WTC11 (cell line): ENCODE results near the gene NECTIN2. TPM values are rescaled to one million over a fixed set of nuclear protein-coding genes. Genes with fewer than 3 reads are reported as not detected.

Experiments
- ATAC-seq: fragments of 200-7000 bp; cut with Tn5 transposase; 2 replicates; pipeline ENCODE4 v1.10.0; 2021; ENCODE audit warnings: mild to moderate bottlenecking, moderate library complexity
- CTCF ChIA-PET: fragments of 300-600 bp; sonication (Branson Sonifier 250); formaldehyde crosslinking; loops from one replicate; lab custom pipeline; 2021; ENCODE audit warnings: antibody characterized with exemption; lab: Charles Lee
- POLR2A ChIA-PET: fragments of 350-600 bp; sonication (Branson Sonifier 250); formaldehyde crosslinking; loops from one replicate; lab custom pipeline; 2021; ENCODE audit warnings: antibody characterized with exemption; lab: Charles Lee
- DNase-seq: peaks from one replicate; pipeline ENCODE4 v3.0.0; 2021; ENCODE audit warnings: low spot score
- H3K27ac Mint-ChIP-seq: 2 replicates; pipeline ENCODE4 v1.8.0; 2021; ENCODE audit warnings: mixed read lengths
- H3K27me3 Mint-ChIP-seq: 2 replicates; pipeline ENCODE4 v1.8.0; 2021; ENCODE audit warnings: low read depth, mild to moderate bottlenecking, moderate library complexity, mixed read lengths
- H3K36me3 Mint-ChIP-seq: 2 replicates; pipeline ENCODE4 v1.8.0; 2021; ENCODE audit warnings: mixed read lengths
- H3K4me1 Mint-ChIP-seq: 2 replicates; pipeline ENCODE4 v1.8.0; 2022; ENCODE audit warnings: mixed read lengths
- H3K4me3 Mint-ChIP-seq: 2 replicates; pipeline ENCODE4 v1.8.0; 2021; ENCODE audit warnings: mild to moderate bottlenecking, moderate library complexity, mixed read lengths
- H3K9me3 Mint-ChIP-seq: 2 replicates; pipeline ENCODE4 v1.8.0; 2021; ENCODE audit warnings: mixed read lengths
- ARID4B ChIP-seq: sonication (generic); formaldehyde crosslinking; IDR thresholded peaks from 2 replicates; pipeline ENCODE4 v1.8.0; 2023; ENCODE audit warnings: missing genetic modification reagents, mild to moderate bottlenecking, borderline replicate concordance
- E2F5 ChIP-seq: sonication (generic); formaldehyde crosslinking; IDR thresholded peaks from 2 replicates; pipeline ENCODE4 v1.8.1; 2022; ENCODE audit warnings: mild to moderate bottlenecking, moderate library complexity, missing genetic modification reagents
- ETV6 ChIP-seq: sonication (generic); formaldehyde crosslinking; IDR thresholded peaks from 2 replicates; pipeline ENCODE4 v1.8.1; 2022; ENCODE audit warnings: mild to moderate bottlenecking, missing genetic modification reagents
- FOXP1 ChIP-seq: sonication (generic); formaldehyde crosslinking; IDR thresholded peaks from 2 replicates; pipeline ENCODE4 v1.8.0; 2022; ENCODE audit warnings: missing genetic modification reagents, mild to moderate bottlenecking, moderate library complexity, borderline replicate concordance
- GABPB1 ChIP-seq: sonication (generic); formaldehyde crosslinking; IDR thresholded peaks from 2 replicates; pipeline ENCODE4 v1.8.1; 2023; ENCODE audit warnings: mild to moderate bottlenecking, missing genetic modification reagents
- KAT7 ChIP-seq: sonication (generic); formaldehyde crosslinking; IDR thresholded peaks from 2 replicates; pipeline ENCODE4 v1.8.1; 2023; ENCODE audit warnings: missing genetic modification reagents, mild to moderate bottlenecking, borderline replicate concordance
- NFATC4 ChIP-seq: fragments of 250-450 bp; sonication (Bioruptor Pico); IDR thresholded peaks from 2 replicates; pipeline ENCODE4 v1.9.0; 2021; ENCODE audit warnings: mild to moderate bottlenecking
- NFYB ChIP-seq: sonication (generic); formaldehyde crosslinking; conservative IDR thresholded peaks from 2 replicates; pipeline ENCODE4 v1.8.0; 2022; ENCODE audit warnings: low read depth, missing genetic modification reagents
- NR2C2 ChIP-seq: sonication (generic); formaldehyde crosslinking; IDR thresholded peaks from 2 replicates; pipeline ENCODE4 v1.8.0; 2022; ENCODE audit warnings: mild to moderate bottlenecking, missing genetic modification reagents
- NR3C1 ChIP-seq: sonication (generic); formaldehyde crosslinking; conservative IDR thresholded peaks from 2 replicates; pipeline ENCODE4 v1.8.1; 2023; ENCODE audit warnings: low read depth, mild to moderate bottlenecking, missing genetic modification reagents
- SP1 ChIP-seq: sonication (generic); formaldehyde crosslinking; conservative IDR thresholded peaks from 2 replicates; pipeline ENCODE4 v1.8.1; 2022; ENCODE audit warnings: missing genetic modification reagents
- TCF7 ChIP-seq: sonication (generic); formaldehyde crosslinking; IDR thresholded peaks from 2 replicates; pipeline ENCODE4 v1.8.0; 2022; ENCODE audit warnings: mild to moderate bottlenecking, low read depth, missing genetic modification reagents, moderate library complexity
- USF2 ChIP-seq: sonication (generic); formaldehyde crosslinking; IDR thresholded peaks from 2 replicates; pipeline ENCODE4 v1.8.1; 2023; ENCODE audit warnings: mild to moderate bottlenecking, missing genetic modification reagents, moderate library complexity
- ZNF416 ChIP-seq: fragments of 250-450 bp; sonication (Bioruptor Pico); IDR thresholded peaks from 2 replicates; pipeline ENCODE4 v1.9.0; 2021; ENCODE audit warnings: mild to moderate bottlenecking, inconsistent platforms
- total RNA-seq: library from RNA; stranded (reverse); gene quantifications from 3 replicates; pipeline ENCODE4 v1.2.3, GENCODE V29; 2021
- TF ChIP-seq, protein P1 (sequence below): fragments of 250-450 bp; sonication (Bioruptor Pico); IDR thresholded peaks from 2 replicates; pipeline ENCODE4 v1.9.0; 2021; ENCODE audit warnings: mild to moderate bottlenecking, borderline replicate concordance
- TF ChIP-seq, protein P2 (sequence below): sonication (generic); formaldehyde crosslinking; IDR thresholded peaks from 2 replicates; pipeline ENCODE4 v1.8.0; 2023; ENCODE audit warnings: missing genetic modification reagents
- TF ChIP-seq, protein P3 (sequence below): sonication (generic); formaldehyde crosslinking; IDR thresholded peaks from 2 replicates; pipeline ENCODE4 v1.8.0; 2022; ENCODE audit warnings: mild to moderate bottlenecking, missing genetic modification reagents

The NECTIN2 gene
- total RNA-seq, 1 experiment from 2014 or later = 170 TPM

DNA sequence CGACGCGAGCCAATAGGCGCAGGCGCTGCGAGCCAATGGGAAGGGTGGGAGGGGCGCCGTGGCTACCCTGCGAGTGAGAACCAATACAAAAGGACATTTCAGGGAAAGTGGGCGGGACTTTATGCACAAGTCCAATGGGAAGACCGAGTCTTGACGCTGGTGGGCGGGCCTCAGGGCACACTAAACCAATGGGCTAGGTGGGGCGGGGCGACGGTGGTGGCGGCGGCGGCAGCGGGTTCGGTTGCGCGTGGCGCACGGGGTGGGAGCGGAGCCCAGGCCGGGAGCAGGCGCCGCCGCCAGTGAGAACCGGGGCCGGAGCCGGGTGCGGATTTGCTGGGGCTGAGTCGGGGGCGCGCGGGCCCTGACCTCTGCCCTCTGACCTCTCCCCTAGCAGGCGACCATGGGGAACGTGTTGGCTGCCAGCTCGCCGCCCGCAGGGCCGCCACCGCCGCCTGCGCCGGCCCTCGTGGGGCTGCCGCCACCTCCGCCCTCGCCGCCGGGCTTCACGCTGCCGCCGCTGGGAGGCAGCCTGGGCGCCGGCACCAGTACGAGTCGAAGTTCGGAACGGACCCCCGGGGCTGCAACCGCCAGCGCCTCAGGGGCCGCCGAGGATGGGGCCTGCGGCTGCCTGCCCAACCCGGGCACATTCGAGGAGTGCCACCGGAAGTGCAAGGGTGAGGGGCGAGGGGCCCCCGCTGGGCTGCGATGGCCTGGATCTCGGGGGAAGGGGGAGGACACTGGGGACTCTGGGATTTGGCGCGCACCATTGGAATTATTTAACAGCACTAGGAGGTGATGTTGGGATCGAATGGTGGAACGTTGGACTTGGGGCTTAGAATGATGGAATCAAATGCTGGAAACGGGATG lies 45.2 kb downstream of the NECTIN2 start, which contains the start of gene TOMM40:
TOMM40 (plus strand) TSS at position 239 of the 867 bp plus-strand sequence; CDS start at position 401, 162 bp downstream.
- Mint-ChIP-seq H3K36me3 (peaks cover 63% of the 10 kb centered on the region), H3K9me3 (no peaks in the 10 kb centered on the region), H3K4me1 (peaks cover 21% of the 10 kb centered on the region), H3K27ac (peak within 1 kb of the TSS; percentile 97), H3K4me3 (peak within 1 kb of the TSS; percentile 93), H3K27me3 (no peaks in the 10 kb centered on the region; the same call in 1 of the 2 replicates)
- DNase-seq (peak; percentile 65), ATAC-seq (no peak)
- TF ChIP-seq SP1 (CRISPR knock-in tag) = peak; percentile 99
- TF ChIP-seq, protein P1, sequence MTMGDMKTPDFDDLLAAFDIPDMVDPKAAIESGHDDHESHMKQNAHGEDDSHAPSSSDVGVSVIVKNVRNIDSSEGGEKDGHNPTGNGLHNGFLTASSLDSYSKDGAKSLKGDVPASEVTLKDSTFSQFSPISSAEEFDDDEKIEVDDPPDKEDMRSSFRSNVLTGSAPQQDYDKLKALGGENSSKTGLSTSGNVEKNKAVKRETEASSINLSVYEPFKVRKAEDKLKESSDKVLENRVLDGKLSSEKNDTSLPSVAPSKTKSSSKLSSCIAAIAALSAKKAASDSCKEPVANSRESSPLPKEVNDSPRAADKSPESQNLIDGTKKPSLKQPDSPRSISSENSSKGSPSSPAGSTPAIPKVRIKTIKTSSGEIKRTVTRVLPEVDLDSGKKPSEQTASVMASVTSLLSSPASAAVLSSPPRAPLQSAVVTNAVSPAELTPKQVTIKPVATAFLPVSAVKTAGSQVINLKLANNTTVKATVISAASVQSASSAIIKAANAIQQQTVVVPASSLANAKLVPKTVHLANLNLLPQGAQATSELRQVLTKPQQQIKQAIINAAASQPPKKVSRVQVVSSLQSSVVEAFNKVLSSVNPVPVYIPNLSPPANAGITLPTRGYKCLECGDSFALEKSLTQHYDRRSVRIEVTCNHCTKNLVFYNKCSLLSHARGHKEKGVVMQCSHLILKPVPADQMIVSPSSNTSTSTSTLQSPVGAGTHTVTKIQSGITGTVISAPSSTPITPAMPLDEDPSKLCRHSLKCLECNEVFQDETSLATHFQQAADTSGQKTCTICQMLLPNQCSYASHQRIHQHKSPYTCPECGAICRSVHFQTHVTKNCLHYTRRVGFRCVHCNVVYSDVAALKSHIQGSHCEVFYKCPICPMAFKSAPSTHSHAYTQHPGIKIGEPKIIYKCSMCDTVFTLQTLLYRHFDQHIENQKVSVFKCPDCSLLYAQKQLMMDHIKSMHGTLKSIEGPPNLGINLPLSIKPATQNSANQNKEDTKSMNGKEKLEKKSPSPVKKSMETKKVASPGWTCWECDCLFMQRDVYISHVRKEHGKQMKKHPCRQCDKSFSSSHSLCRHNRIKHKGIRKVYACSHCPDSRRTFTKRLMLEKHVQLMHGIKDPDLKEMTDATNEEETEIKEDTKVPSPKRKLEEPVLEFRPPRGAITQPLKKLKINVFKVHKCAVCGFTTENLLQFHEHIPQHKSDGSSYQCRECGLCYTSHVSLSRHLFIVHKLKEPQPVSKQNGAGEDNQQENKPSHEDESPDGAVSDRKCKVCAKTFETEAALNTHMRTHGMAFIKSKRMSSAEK (CRISPR knock-in tag) = no peak
- peak; percentile 44; the same call in 1 of the 2 replicates for TF ChIP-seq KAT7
- peak; percentile 12; the same call in 1 of the 2 replicates for TF ChIP-seq NR2C2 (CRISPR knock-in tag)
- TF ChIP-seq NR3C1 = no peak
- TF ChIP-seq, protein P2, sequence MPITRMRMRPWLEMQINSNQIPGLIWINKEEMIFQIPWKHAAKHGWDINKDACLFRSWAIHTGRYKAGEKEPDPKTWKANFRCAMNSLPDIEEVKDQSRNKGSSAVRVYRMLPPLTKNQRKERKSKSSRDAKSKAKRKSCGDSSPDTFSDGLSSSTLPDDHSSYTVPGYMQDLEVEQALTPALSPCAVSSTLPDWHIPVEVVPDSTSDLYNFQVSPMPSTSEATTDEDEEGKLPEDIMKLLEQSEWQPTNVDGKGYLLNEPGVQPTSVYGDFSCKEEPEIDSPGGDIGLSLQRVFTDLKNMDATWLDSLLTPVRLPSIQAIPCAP (CRISPR knock-in tag) = 0 out of 2 replicates have a peak, but pooled peaks have one; percentile 33
- TF ChIP-seq E2F5 (CRISPR knock-in tag) = 0 out of 2 replicates have a peak, but pooled peaks have one; percentile 18
- TF ChIP-seq ETV6 (CRISPR knock-in tag) = peak; percentile 22; the same call in 1 of the 2 replicates
- TF ChIP-seq ARID4B (CRISPR knock-in tag) = peak; percentile 36; the same call in 1 of the 2 replicates
- no peak for TF ChIP-seq TCF7
- TF ChIP-seq, protein P3, sequence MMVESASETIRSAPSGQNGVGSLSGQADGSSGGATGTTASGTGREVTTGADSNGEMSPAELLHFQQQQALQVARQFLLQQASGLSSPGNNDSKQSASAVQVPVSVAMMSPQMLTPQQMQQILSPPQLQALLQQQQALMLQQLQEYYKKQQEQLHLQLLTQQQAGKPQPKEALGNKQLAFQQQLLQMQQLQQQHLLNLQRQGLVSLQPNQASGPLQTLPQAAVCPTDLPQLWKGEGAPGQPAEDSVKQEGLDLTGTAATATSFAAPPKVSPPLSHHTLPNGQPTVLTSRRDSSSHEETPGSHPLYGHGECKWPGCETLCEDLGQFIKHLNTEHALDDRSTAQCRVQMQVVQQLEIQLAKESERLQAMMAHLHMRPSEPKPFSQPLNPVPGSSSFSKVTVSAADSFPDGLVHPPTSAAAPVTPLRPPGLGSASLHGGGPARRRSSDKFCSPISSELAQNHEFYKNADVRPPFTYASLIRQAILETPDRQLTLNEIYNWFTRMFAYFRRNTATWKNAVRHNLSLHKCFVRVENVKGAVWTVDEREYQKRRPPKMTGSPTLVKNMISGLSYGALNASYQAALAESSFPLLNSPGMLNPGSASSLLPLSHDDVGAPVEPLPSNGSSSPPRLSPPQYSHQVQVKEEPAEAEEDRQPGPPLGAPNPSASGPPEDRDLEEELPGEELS (CRISPR knock-in tag) = no peak
- peak; percentile 84; the same call in 1 of the 2 replicates for TF ChIP-seq NFATC4 (CRISPR knock-in tag)
- peak; percentile 96 for TF ChIP-seq NFYB (CRISPR knock-in tag)
- TF ChIP-seq USF2 (CRISPR knock-in tag) = peak; percentile 29; the same call in 1 of the 2 replicates
- TF ChIP-seq FOXP1 (CRISPR knock-in tag) = peak; percentile 70
- TF ChIP-seq GABPB1 = no peak
- peak; percentile 86 for TF ChIP-seq ZNF416
- ChIA-PET CTCF (interaction anchor here (1.2 to 1.9 kb wide), 9 partner anchors 13 to 202 kb away, joined by 3 to 13 read pairs (median 7); partner anchors contain the start of gene APOE), POLR2A (interaction anchor here (1.2 to 1.8 kb wide), 5 partner anchors 14 to 200 kb away, joined by 4 to 12 read pairs (median 6); partner anchors contain the start of genes APOE, CLPTM1 and NECTIN2)
